K562 (cell line): ENCODE data around the gene TRIM32. TPM values are rescaled to one million over a fixed set of nuclear protein-coding genes. Genes with fewer than 3 reads are reported as not detected.

Experiments
- ATAC-seq: fragments of 200-7000 bp; cut with Tn5 transposase; 3 replicates; pipeline ENCODE4 v1.9.1; 2020; ENCODE audit warnings: moderate library complexity
- BruUV-seq: library from RNA; stranded (reverse); fragments of 400-500 nt; replicated peaks from 2 replicates; lab custom pipeline; 2021; lab: Mats Ljungman, UMichigan
- CTCF ChIA-PET: fragments of 300-600 bp; formaldehyde crosslinking; extraction: SDS; loops from one replicate; lab custom pipeline; 2021; ENCODE audit warnings: low intra/inter-chr PET ratio; lab: Yijun Ruan, JAX
- POLR2A ChIA-PET: fragments of 300-600, 350-650 bp; sonication (Branson Sonifier 250); formaldehyde crosslinking; extraction: SDS; loops from one replicate; lab custom pipeline; 2021; ENCODE audit warnings: antibody characterized with exemption, inconsistent platforms; lab: Yijun Ruan, JAX
- DNase-seq, 4 experiments: peaks; one replicate each; pipeline versions ENCODE4 v3.0.0 to v3.0.0-alpha.2; 2011 to 2018; ENCODE audit warnings: low spot score in 3 of 4, mixed read lengths in 3 of 4; ENCODE audit errors: extremely low read depth in 1 of 4
- FAIRE-seq: peaks from 2 replicates; lab custom pipeline; 2011; peaks lifted over from hg19 to GRCh38; lab: Jason Lieb, UNC
- H2AFZ ChIP-seq: 2 replicates; pipeline ENCODE4 v1.6.0; 2011; ENCODE audit warnings: low read depth, low read length, control low read depth, inconsistent platforms
- H3K27ac ChIP-seq: fragments of 200-600 bp; 3 replicates; pipeline ENCODE4 v1.8.0; 2011; ENCODE audit warnings: low read depth, mild to moderate bottlenecking, control low read depth, inconsistent platforms, low read length, moderate library complexity, mixed read lengths; ENCODE audit errors: extremely low read depth
- H3K27me3 ChIP-seq, 2 experiments: fragments of 300-600 bp in 1 of 2; 2 replicates in 1 of 2; 3 replicates in 1 of 2; pipeline versions ENCODE4 v1.6.0 to v1.8.0; 2011; ENCODE audit warnings: inconsistent platforms in 2 of 2, low read length in 2 of 2, mild to moderate bottlenecking in 1 of 2, mixed read lengths in 1 of 2, moderate library complexity in 1 of 2; ENCODE audit not compliant: control insufficient read depth in 2 of 2, insufficient read depth in 2 of 2
- H3K36me3 ChIP-seq: fragments of 300-600 bp; 3 replicates; pipeline ENCODE4 v1.8.0; 2011; ENCODE audit warnings: mild to moderate bottlenecking, low read length, inconsistent platforms; ENCODE audit not compliant: control insufficient read depth, insufficient read depth
- H3K4me1 ChIP-seq, 2 experiments: fragments of 200-600 bp in 1 of 2; replicated peaks in 1 of 2; 2 replicates in 1 of 2; 3 replicates in 1 of 2; pipeline versions ENCODE4 v1.5.1 to v1.8.0; 2011; ENCODE audit warnings: inconsistent platforms in 2 of 2, low read length in 2 of 2, mild to moderate bottlenecking in 1 of 2, mixed read lengths in 1 of 2, moderate library complexity in 1 of 2; ENCODE audit not compliant: control insufficient read depth in 2 of 2, insufficient read depth in 2 of 2
- H3K4me2 ChIP-seq: 2 replicates; pipeline ENCODE4 v1.6.1; 2011; ENCODE audit warnings: low read length, control low read depth, inconsistent platforms, mixed read lengths; ENCODE audit not compliant: insufficient read depth
- H3K4me3 ChIP-seq: fragments of 200-600 bp; sonication (generic), shearing (Covaris generic); 2 replicates; pipeline ENCODE4 v1.5.1; 2016; ENCODE audit warnings: control low read depth, inconsistent platforms
- H3K79me2 ChIP-seq: fragments of 200-600 bp; 3 replicates; pipeline ENCODE4 v1.8.0; 2011; ENCODE audit warnings: low read length, inconsistent platforms; ENCODE audit not compliant: control insufficient read depth, insufficient read depth
- H3K9ac ChIP-seq, 2 experiments: 2 replicates each; pipeline versions ENCODE4 v1.6.0 to v1.6.1; 2011; ENCODE audit warnings: low read depth in 2 of 2, low read length in 2 of 2, control low read depth in 1 of 2, inconsistent platforms in 1 of 2, mild to moderate bottlenecking in 1 of 2, mixed read lengths in 1 of 2; ENCODE audit not compliant: insufficient read depth in 1 of 2
- H3K9me1 ChIP-seq: one replicate; pipeline ENCODE4 v1.6.0; 2011; ENCODE audit warnings: inconsistent platforms, mild to moderate bottlenecking, low read length, moderate library complexity; ENCODE audit not compliant: control insufficient read depth, insufficient read depth
- H3K9me3 ChIP-seq: replicated peaks from 2 replicates; pipeline ENCODE4 v1.5.1; 2011; ENCODE audit warnings: low read depth, low read length, inconsistent platforms; ENCODE audit not compliant: control insufficient read depth, insufficient read depth
- H4K20me1 ChIP-seq: replicated peaks from 2 replicates; pipeline ENCODE4 v1.6.1; 2011; ENCODE audit warnings: low read length, inconsistent platforms, mixed read lengths; ENCODE audit not compliant: control insufficient read depth, insufficient read depth
- ATF2 ChIP-seq: sonication (generic); formaldehyde crosslinking; IDR thresholded peaks from 2 replicates; pipeline ENCODE4 v1.8.1; 2022; ENCODE audit warnings: missing genetic modification reagents
- BMI1 ChIP-seq: fragments of 150-350 bp; IDR thresholded peaks from 2 replicates; pipeline ENCODE4 v1.6.1; 2014; ENCODE audit warnings: low read length
- CHCHD3 ChIP-seq: fragments of 250-450 bp; sonication (Bioruptor Pico); IDR thresholded peaks from 2 replicates; pipeline ENCODE4 v2.1.2; 2022; ENCODE audit warnings: mild to moderate bottlenecking
- ELF2 ChIP-seq: fragments of 250-450 bp; sonication (Bioruptor Pico); IDR thresholded peaks from 2 replicates; pipeline ENCODE4 v1.5.0; 2021; ENCODE audit warnings: mild to moderate bottlenecking
- FOSL1 ChIP-seq: fragments of 200-800 bp; sonication (Bioruptor generic); conservative IDR thresholded peaks from 2 replicates; pipeline ENCODE4 v1.6.1; 2016; ENCODE audit warnings: missing genetic modification characterization, missing compliant biosample characterization
- HBP1 ChIP-seq: fragments of 450-650 bp; formaldehyde crosslinking; IDR thresholded peaks from 2 replicates; pipeline ENCODE4 v1.4.0; 2022; ENCODE audit warnings: missing genetic modification characterization
- HDGF ChIP-seq: fragments of 450-650 bp; IDR thresholded peaks from 2 replicates; pipeline ENCODE4 v1.6.1; 2016
- HES1 ChIP-seq: fragments of 450-650 bp; IDR thresholded peaks from 2 replicates; pipeline ENCODE4 v1.6.1; 2016; ENCODE audit warnings: low read depth, mild to moderate bottlenecking, moderate library complexity
- NFATC3 ChIP-seq: fragments of 450-650 bp; IDR thresholded peaks from 2 replicates; pipeline ENCODE4 v1.6.1; 2017; ENCODE audit warnings: mild to moderate bottlenecking
- NFIX ChIP-seq: fragments of 250-450 bp; sonication (Bioruptor Pico); IDR thresholded peaks from 2 replicates; pipeline ENCODE4 v1.4.0; 2020; ENCODE audit warnings: low read depth, mild to moderate bottlenecking, moderate library complexity
- POLR2AphosphoS5 ChIP-seq: IDR thresholded peaks from 2 replicates; pipeline ENCODE4 v1.6.1; 2011; ENCODE audit warnings: mild to moderate bottlenecking, low read depth, low read length, moderate library complexity; ENCODE audit not compliant: control insufficient read depth, insufficient read depth
- RBM15 ChIP-seq: fragments of 200-400 bp; formaldehyde crosslinking; IDR thresholded peaks from 2 replicates; pipeline ENCODE4 v1.6.1; 2018; ENCODE audit warnings: mild to moderate bottlenecking, low read length, moderate library complexity; ENCODE audit not compliant: insufficient read depth
- SRSF3 ChIP-seq: fragments of 200-400 bp; formaldehyde crosslinking; IDR thresholded peaks from 2 replicates; pipeline ENCODE4 v1.6.1; 2016; ENCODE audit warnings: mild to moderate bottlenecking, low read length, moderate library complexity; ENCODE audit not compliant: insufficient read depth
- ZKSCAN8 ChIP-seq: fragments of 200-800 bp; sonication (Bioruptor generic); IDR thresholded peaks from 2 replicates; pipeline ENCODE4 v1.6.1; 2016; ENCODE audit warnings: missing genetic modification characterization, missing compliant biosample characterization
- ZNF274 ChIP-seq: IDR thresholded peaks from 2 replicates; pipeline ENCODE4 v1.6.1; 2011; ENCODE audit warnings: low read depth, mild to moderate bottlenecking, low read length, moderate library complexity, borderline replicate concordance
- ZNF431 ChIP-seq: sonication (generic); formaldehyde crosslinking; IDR thresholded peaks from 2 replicates; pipeline ENCODE4 v1.8.0; 2022; ENCODE audit warnings: mild to moderate bottlenecking, missing genetic modification reagents
- ZNF551 ChIP-seq: fragments of 250-450 bp; sonication (Bioruptor Pico); IDR thresholded peaks from 2 replicates; pipeline ENCODE4 v1.5.0; 2021; ENCODE audit warnings: mild to moderate bottlenecking, moderate library complexity
- WGBS: fragments of 100-300 bp; shearing (Covaris generic); methylation state at CpG from one replicate; pipeline ENCODE4 v1.1.6; 2016; ENCODE audit warnings: low coverage, mixed read lengths; ENCODE audit not compliant: insufficient coverage; ENCODE audit errors: missing lambda C conversion rate; 5-methylcytosine and 5-hydroxymethylcytosine counted together
- in situ Hi-C: fragments of 300-500 bp; cut with MboI; formaldehyde crosslinking; loops from 4 replicates; pipeline ENCODE4 v1.15.0; 2018; ENCODE audit warnings: inconsistent platforms, mixed read lengths
- intact Hi-C: fragments of 100-400 bp; cut with micrococcal nuclease; formaldehyde crosslinking; loops from 2 replicates; pipeline ENCODE4 v1.14.2; 2022
- polyA plus RNA-seq, 8 experiments: library from polyadenylated mRNA; depleted of rRNA in 4 of 8; stranded (reverse) in 5 of 8; unstranded in 3 of 8; fragments of >200 nt; fragmentation: Nextera tagmentation in 2 of 8; fragmentation: Illumina TruSeq in 1 of 8; extraction: Ambion mirVana in 2 of 8; extraction: Trizol in 1 of 8; gene quantifications; 2 replicates each; pipeline versions ENCODE4 v1.2.1 to v1.2.3, GENCODE V29; 2011 to 2014; ENCODE audit warnings: inconsistent platforms in 1 of 8, missing spikeins in 1 of 8
- total RNA-seq, 7 experiments: library from RNA; depleted of rRNA in 6 of 7; stranded (reverse); fragments of >200 nt in 6 of 7; fragmentation: Illumina TruSeq in 2 of 7; extraction: Trizol in 2 of 7; gene quantifications; 2 replicates each; pipeline versions ENCODE4 v1.2.1 to v1.2.3, GENCODE V29; 2011 to 2021; ENCODE audit warnings: low replicate concordance in 1 of 7

The TRIM32 gene
- total and polyA plus RNA-seq, 9 of the 15 experiments (the other 6 are each of a cell fraction or from before 2014, with no cell fraction given) = 3.5 to 9.4 (median 5.9) TPM

- POLR2A ChIA-PET = no interaction called here
- TF ChIP-seq HBP1 (CRISPR knock-in tag) = no peak
- no peak for TF ChIP-seq SRSF3
- no peak for TF ChIP-seq FOSL1 (tag)
- no peak for TF ChIP-seq POLR2AphosphoS5
- no peak for TF ChIP-seq ELF2 (CRISPR knock-in tag)
- TF ChIP-seq ZNF431 = no peak
- no peak for TF ChIP-seq NFIX (CRISPR knock-in tag)
- TF ChIP-seq HDGF = no peak
- no peak for TF ChIP-seq ZNF274
- TF ChIP-seq HES1 = no peak
- no peak for TF ChIP-seq ZKSCAN8
- no peak for TF ChIP-seq BMI1
- no peak for TF ChIP-seq RBM15
- TF ChIP-seq ATF2 (CRISPR knock-in tag) = no peak
- no peak for TF ChIP-seq ZNF551 (CRISPR knock-in tag)
- TF ChIP-seq NFATC3 = no peak
- no peak for TF ChIP-seq CHCHD3 (CRISPR knock-in tag)
- intact Hi-C loops (no loop called here), in situ Hi-C loops (no loop called here)
- Histone ChIP-seq H3K9me3 (no peaks in the 10 kb centered on the region), H2AFZ (no peak overlapping the region), H4K20me1 (no peaks in the 10 kb centered on the region), H3K4me1 (no peaks in the 10 kb centered on the region), H3K79me2 (no peaks in the 10 kb centered on the region), H3K9ac (no peak overlapping the region), H3K27me3 (no peaks in the 10 kb centered on the region), H3K9me1 (no peaks in the 10 kb centered on the region), H3K4me3 (no peak overlapping the region), H3K36me3 (no peaks in the 10 kb centered on the region), H3K27ac (no peak overlapping the region), H3K4me2 (no peak overlapping the region)
- no peak for DNase-seq
- FAIRE-seq = no peak
- CTCF ChIA-PET = no interaction called here
- WGBS = 0% methylated on average over 2 of the region's 2 CpGs
- BruUV-seq = no TSS peak
- no peak for ATAC-seq
Measured at GRCh38 chr9:116749772-116750171, 62.7 kb downstream of the TRIM32 start.
